LNCaP clone FGC (cell line): Measurements from ENCODE around the gene APBB1.
"Not testable (repeated sequence)": the region's sequence is repeated elsewhere in the genome, so short reads cannot be mapped to it uniquely, and the experiment has no call there.

Source experiments
- DNase-seq: peaks from one replicate; pipeline ENCODE4 v3.0.0-alpha.2; 2011; ENCODE audit warnings: low read depth
- H3K4me3 ChIP-seq: 2 replicates; pipeline ENCODE4 v1.5.1; 2011; ENCODE audit warnings: mild to moderate bottlenecking, low read depth, low read length, control low read depth
- TF ChIP-seq, protein P1 (sequence below): IDR thresholded peaks from 2 replicates; pipeline ENCODE4 v1.5.1; 2012; ENCODE audit warnings: mild to moderate bottlenecking; ENCODE audit not compliant: control insufficient read depth, insufficient read depth; ENCODE audit errors: extremely low read depth

The APBB1 gene

DNA sequence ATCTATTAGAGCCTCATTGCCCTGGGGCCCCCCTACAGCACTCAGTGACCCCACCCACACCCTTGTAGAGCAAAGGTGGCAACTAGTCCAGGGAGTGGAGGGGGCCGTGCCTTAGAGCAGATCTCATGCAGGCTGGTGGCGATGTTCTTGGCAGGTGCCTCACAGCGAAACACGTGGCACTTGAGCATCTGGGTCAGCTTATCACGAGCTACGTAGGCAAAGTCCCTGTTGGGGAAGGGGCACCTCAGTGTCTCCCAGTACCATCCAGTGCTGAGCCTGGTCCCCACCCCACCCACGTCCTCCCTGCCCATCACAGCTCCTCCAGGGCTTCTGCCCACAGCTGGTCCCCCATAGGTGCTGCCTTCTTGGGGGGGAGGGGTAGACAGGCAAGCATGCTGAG, 17.4 kb downstream of the APBB1 start:
- no peak for DNase-seq
- TF ChIP-seq, protein P1, sequence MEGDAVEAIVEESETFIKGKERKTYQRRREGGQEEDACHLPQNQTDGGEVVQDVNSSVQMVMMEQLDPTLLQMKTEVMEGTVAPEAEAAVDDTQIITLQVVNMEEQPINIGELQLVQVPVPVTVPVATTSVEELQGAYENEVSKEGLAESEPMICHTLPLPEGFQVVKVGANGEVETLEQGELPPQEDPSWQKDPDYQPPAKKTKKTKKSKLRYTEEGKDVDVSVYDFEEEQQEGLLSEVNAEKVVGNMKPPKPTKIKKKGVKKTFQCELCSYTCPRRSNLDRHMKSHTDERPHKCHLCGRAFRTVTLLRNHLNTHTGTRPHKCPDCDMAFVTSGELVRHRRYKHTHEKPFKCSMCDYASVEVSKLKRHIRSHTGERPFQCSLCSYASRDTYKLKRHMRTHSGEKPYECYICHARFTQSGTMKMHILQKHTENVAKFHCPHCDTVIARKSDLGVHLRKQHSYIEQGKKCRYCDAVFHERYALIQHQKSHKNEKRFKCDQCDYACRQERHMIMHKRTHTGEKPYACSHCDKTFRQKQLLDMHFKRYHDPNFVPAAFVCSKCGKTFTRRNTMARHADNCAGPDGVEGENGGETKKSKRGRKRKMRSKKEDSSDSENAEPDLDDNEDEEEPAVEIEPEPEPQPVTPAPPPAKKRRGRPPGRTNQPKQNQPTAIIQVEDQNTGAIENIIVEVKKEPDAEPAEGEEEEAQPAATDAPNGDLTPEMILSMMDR, result no peak
- H3K4me3 ChIP-seq, result no peak overlapping the region

DNA sequence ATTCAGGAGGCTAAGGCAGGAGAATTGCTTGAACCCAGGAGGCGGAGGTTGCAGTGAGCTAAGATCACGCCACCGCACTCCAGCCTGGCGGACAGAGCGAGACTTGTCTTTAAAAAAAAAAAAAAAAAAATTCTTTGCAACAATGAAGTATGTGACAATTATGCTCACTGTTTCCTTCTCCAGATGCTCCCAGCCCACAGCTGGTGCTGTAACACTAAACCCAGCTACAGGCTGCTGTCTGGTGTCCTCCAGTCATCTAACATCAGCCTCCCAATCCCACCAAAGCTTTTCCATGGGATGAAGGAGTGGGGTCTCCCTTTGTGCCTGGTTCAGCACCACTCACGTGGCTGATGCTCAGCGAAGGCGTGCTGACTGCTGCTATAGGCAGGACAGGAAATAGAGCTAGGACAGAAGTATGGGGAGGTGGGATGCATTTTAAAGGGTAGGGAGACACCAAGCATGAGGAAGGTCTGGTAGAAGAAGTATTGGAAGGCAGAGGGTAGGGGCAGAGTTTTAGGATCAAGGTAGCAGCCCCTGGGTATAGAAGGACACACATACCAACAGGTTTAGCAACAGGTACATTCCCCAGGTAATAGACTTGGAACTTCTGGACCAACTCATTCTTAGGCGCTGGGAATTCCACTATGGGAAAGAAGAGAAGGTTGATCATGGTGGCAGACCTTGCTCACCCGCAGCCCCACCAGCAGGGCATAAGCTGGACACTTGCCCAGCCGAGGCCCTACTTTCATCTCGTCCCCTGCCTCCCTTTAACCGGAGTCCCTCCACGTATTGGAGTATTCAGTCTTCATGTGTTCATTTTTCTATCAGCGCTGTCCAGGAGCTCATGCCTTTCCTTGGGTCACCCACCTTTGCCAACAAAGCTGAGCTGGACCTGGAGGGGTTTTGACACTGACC, 18.2 kb downstream of the APBB1 start:
- TF ChIP-seq, protein P1, result no peak
- no peak for DNase-seq
- no peak overlapping the region for H3K4me3 ChIP-seq

DNA sequence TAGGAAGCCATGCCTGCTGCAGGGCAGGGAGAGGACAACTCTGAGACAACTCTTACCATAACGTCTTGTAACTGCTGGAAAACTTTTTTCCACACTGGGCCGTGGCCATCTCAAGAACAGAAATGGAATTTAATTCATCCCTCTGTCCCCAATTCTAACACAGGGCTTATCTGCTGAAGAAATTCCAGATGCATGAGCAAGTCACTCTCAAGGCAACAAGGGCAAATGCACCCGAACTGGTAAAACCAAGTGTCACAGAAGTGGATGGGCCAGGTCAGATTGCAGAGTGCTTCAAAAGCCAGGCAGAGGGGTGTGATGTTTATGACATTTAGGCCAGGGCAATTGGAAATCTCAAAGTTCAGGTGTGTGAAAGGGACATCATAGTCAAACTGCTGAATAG, 21.3 kb downstream of the APBB1 start:
- TF ChIP-seq, protein P1, result no peak
- H3K4me3 ChIP-seq, result no peak overlapping the region
- DNase-seq, result no peak

DNA sequence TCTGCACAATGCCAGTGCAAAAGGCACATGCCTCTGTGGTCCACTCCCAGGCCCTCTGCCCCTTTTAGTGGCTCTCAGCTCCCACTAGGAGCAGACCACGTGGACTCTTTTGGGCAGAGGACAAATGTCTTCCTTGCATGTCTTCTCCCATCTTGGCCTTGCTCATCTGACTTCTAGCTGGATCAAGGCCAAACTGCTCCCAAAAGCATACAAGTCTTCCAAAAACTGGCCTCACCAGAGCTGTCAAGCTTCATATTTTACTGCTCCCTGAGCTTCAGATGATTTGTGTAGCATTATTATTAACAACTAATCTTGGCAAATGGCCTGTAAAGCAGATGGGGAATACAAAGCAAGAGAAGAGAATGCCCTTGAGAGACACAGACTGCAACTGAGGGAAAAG, 21.7 kb downstream of the APBB1 start:
- no peak overlapping the region for H3K4me3 ChIP-seq
- no peak for DNase-seq
- TF ChIP-seq, protein P1, result no peak

GRCh38 chr11:6395470-6396060, 23.3 kb downstream of the APBB1 start:
- TF ChIP-seq, protein P1, result no peak
- no peak overlapping the region for H3K4me3 ChIP-seq
- no peak for DNase-seq

DNA sequence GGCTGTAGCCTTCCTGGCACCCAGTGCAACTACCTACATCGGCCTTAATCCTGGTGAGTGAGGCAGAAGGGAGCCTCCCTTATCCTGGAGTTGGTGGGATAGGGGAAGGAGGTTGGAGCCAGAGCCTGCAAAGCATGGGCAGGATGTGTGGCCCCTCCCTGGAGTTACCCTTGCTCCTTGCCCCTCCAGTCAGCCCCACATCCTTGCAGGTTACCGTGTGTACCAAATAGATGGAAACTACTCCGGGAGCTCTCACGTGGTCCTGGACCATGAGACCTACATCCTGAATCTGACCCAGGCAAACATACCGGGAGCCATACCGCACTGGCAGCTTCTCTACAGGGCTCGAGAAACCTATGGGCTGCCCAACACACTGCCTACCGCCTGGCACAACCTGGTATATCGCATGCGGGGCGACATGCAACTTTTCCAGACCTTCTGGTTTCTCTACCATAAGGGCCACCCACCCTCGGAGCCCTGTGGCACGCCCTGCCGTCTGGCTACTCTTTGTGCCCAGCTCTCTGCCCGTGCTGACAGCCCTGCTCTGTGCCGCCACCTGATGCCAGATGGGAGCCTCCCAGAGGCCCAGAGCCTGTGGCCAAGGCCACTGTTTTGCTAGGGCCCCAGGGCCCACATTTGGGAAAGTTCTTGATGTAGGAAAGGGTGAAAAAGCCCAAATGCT, 24.8 kb downstream of the APBB1 start:
- DNase-seq, result no peak
- TF ChIP-seq, protein P1, result no peak
- no peak overlapping the region for H3K4me3 ChIP-seq

- H3K4me3 ChIP-seq, DNase-seq: not testable (repeated sequence)
These were observed 26.6 kb downstream of the APBB1 start for GRCh38 chr11:6392251-6392650.
